ENCODE results near the gene HAUS5.

GRCh38 chr19:35665604-35666003, 53.1 kb downstream of the HAUS5 start:
- TF ChIP-seq CTCF (IDR thresholded peaks at IDR 0.05) (no peak), POLR2A (IDR thresholded peaks at IDR 0.05) (no peak)

Data from right lobe of liver (tissue), 4 donors.